ENCODE measurements around the gene GPSM1.
"Not testable (repeated sequence)": the region's sequence is repeated elsewhere in the genome, so short reads cannot be mapped to it uniquely, and the experiment has no call there.

GPSM1 gene

DNA sequence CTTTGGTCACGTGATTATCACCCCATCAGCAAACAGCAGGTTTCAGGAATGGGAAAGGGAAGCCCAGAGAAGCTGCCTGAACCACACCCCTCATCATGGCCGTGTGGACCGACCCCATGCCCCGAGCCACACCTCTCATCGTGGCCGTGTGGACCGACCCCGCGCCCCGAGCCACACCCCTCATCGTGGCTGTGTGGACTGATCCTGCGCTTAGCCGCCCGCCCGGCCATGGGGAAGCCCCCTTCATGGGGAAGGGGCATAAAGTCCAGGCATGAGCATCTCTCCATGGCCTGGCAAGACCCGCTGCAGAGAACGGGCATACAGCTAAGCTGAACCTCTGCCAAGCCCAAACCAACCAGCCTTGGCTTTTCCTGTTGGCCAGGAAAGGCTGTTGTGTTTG is 66.2 kb downstream of the GPSM1 start:
- intact Hi-C loops (cut with DNase I), result no loop called here
- DNase-seq, result no peak

DNA sequence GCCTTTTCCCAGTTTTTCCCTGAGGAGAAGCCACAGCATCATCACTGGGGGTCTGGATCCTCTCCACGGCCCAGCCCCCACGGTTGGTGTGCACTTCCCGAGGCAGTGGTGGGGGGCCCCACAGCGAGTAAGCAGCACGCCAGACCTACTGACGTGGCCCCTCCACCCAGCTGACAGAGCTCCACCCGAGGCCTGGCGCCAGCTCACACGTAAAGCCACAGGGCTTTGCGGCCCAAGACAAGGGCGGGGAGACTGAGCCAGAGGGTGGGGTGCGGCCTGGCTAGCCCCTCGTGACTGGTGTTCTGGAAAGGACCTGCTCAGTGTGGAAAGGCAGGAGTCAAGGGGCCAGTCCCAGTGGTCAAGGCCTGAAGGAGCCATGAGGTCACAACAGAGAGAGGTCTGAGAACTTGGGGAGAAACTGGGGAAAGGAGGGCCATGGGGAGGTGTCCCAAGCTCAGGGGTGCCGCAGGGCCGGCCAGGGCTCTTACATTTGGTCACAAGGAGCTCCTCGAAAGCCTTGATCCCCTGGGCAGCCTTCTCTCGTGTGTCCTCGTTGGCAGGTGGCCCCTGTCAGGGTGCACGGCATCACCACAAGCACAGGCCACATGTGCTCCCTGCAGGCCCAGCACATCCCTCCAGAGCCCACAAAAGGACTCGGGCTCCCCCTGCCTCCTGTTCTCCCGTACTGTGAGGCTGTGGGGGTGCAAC is 67.1 kb downstream of the GPSM1 start:
- DNase-seq, result no peak
- intact Hi-C loops (cut with DNase I), result no loop called here

DNA sequence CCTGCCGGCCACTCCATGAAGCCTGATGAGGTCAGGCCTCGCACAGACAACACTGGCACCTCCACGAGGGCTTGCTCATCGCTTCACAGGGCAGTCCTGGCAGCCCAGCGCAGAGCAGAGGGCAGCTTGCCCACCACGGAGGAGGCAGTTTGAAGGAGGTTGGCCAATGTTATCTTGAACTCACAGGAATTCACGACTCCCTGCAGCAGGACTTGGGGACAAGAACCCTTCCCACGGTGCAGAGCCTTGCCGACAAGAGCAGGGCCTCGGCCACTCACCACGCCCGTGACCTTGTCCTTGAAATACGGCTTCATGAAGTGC is 67.6 kb downstream of the GPSM1 start:
- no peak for DNase-seq
- intact Hi-C loops (cut with DNase I), result no loop called here

DNA sequence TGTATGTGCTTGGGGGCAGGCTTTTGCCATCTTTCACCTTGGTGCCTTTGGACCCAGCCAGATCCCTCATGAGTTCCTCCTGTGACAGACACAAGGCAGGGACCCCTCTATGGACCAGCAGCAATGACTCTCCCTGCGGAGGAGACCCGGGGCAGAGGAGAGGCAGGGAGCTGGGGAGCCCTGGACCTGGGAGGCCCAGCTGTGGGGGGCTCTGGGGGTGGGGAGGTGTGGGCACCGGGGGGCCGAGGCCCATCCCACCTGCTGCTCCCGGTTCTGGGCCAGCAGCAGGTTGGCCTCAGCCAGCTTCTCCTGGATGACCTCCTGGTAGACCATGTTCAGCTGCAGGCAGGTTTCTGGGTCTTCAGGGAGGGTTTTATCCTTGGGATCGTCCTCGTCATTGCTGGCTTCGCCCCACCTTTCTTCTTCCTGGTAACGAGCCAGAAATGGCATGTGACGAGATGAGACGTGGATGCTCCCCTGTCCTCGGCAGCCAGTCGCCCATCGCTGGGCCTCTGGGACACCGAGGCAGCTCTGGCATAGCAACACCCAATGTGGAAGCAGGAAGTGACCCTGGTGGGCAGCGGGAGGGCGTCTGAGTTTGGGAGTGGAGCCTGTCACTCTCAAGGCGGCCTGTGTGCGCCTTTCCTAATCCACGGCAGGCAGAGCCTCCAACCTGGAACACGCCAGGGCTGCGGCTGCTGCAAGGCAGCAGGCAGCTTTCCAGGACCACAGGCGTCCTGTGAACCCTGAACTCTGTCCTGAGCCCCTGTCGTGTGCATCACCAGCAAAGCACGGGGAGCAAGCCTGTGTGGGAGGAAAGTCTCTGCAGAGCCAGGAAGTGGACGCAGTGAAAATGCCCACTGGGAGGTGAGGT is 68.2 kb downstream of the GPSM1 start:
- intact Hi-C loops (cut with DNase I), result no loop called here
- DNase-seq, result no peak

DNA sequence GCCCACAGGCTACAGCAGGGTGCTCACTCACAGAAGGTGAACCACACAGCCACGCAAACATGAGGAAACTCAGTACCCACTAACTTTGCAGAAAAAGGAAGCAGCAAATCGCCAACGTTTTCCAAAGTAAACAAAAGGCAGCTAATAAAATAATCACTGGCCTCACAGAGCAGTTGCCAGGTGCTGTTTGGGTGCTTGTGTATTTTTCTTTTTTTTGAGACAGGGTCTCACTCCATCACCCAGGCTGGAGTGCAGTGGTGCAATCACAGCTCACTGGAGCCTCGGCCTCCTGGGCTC is 68.8 kb downstream of the GPSM1 start:
- intact Hi-C loops (cut with DNase I), result no loop called here
- no peak for DNase-seq

DNA sequence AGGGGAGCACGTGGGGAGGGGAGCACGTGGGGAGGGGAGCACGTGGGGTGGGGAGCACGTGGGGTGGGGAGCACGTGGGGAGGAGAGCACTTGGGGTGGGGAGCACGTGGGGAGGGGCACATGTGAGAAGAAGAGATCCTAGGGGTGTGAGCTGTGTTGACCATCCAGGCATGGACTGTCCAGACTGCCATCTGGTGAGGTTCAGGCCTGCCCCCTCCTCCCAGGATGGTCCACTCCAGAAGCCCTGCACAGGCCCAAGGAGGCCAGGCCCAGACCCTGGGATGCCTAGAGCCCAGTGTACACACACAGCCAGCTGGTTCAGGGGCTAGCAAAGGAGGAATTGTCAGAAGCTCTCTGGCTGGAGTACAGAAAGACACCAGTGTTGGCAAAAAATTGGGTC is 70.3 kb downstream of the GPSM1 start:
- intact Hi-C loops (cut with DNase I), result no loop called here
- no peak for DNase-seq

DNA sequence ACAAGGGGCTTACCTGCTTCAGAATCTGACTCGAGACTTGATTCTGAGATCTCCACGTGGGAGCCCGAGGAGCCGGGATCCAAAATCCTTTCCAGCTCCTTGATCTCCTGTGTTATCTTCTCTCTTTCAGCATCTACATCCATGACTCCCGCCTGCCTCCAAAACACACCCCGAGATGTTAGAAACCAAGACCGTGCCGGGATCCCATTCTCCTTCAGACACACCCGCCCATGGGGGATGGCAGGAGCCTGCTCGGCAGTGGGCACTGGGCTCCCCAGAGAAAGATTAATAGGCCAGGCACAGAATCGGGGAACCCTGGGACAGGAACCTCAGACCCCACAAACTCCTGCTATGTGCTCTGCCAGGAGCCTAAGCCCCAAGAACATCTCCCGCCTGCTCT is 70.9 kb downstream of the GPSM1 start:
- intact Hi-C loops (cut with DNase I), result no loop called here

DNA sequence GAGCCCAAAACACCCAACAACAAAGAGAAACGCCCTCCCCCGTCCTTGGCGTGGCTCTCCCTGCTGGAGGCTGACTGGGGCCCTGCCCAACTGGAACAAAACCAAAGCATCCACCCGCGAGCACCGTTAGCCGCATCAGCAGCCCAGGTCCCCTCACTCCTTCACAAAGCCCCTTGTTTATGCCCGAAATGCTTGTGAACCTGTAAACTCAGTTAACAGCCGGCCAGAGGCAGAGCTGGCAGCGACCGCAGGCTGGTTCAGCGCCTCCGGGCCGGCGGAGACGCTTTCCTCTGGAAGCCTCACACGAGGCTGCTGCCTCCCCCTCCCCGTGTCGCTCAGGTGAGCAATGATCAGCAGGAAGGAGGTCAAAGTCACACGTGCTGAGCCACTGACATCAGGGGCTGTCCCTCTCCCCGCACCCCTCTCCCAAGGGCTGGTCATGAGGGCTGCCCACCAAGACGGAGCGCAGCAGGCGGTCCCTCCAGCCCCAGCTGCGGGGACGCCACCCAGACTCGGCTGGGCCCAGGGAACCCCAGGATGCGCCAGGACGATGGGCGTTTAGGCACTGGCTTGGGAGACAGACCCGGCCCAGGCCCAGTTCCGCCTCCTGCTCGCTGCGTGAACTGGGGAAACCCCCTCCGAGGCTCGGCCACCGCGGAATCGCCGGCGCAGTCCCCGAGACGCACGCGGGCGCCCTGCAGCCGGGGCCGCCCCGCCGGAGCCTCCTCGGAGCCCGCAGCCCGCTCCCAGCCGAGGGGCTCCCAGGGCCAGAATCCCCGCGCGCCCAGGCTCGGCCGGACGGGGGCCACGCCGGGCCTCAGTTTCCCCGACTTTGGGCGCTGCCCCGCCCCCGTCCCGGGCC is 72.1 kb downstream of the GPSM1 start:
- DNase-seq, result peak in 4 of 42 donors; percentile 16 to 23 (median 22)
- intact Hi-C loops (cut with DNase I), result loop anchor here (5.0 kb wide), 2 partner anchors 37 to 43 kb away; partner anchors contain the start of gene DNLZ

More for the DNA sequence above, 70.9 kb downstream of the GPSM1 start:
- DNase-seq, result no peak

DNA sequence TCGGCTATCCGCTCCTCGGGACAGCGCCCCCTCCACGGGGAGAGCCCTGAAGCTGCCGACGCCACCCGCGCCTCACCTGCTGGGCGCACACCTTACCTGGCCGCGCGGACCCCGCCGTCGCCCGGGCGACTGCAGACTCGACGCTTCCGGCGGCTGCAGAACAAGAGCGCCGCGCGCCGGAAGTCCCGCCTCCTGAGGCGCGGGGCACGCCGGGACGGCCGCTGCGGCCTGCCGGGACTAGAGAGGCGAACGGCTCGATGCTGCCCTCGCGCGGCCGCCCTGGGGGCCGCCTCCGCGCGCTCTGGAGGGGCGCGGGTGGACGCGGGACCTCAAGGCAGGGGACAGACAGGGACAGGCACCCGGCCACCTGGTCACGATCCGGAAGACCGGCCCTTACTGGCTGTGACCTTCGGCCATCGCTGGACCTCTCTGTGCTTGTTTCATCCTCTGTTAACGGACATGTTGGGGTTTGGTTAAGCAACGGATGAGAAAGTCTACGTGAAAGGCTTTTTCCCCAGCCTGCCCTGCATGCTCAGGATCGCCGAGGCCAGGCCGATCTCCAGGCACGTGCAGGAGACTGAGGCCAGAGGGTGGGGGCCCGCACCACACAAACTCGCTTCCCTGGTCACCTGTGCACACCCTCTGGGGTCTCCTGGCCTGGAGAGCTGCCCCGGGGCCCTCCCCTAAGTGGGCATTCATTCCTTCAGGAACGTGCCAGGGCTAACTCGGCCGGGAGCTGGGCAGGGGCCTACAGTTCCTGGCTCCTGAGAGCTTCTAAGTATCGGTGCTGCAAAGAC is 72.9 kb downstream of the GPSM1 start, which contains the start of gene SNAPC4:
Gene SNAPC4 (minus strand): TSS at position 133 of the 797 bp plus-strand sequence. CDS start 1,742 bp downstream, outside the sequence.
- intact Hi-C loops (cut with DNase I), result loop anchor here (5.0 kb wide), 2 partner anchors 38 to 42 kb away; partner anchors contain the start of gene DNLZ
- peak; percentile 50 to 93 (median 85) for DNase-seq

DNA sequence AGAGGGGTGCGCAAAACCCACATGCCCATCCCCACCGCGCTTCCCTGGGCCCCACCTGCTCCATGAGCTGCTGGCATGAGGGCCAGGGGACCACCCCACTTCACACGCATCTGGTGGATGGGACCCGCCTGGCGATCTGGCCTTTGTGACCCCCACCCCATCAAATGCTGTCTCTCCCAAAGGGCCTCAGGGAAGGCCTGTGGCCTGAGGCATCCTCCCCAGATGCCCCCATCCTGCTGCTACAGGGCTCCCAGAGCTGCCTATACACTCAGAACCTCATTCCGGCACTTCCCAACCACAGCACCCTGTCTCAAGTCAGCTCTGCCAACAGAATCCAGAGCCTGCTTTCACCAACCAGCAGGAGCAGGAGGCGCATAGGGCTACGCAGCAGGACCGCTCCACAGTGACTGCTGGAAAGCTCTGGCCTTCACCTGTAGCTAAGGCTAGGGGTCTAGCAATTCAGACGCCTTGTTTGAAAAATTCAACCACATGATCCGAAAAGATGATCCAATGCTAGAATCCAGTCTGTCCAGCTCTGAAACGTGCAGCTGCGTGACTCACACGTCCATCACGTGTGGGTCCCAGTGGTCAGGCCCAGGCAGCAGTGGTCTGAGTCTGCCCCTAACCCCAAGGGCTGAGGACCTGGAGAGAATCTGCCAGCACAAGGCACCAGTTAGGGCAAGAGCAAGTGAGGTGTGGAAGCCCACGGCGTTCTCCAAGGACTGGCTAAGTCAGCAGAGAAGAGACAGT is 74.0 kb downstream of the GPSM1 start:
- intact Hi-C loops (cut with DNase I), result loop anchor here (5.0 kb wide), 2 partner anchors 39 to 41 kb away; partner anchors contain the start of gene DNLZ
- no peak for DNase-seq

DNA sequence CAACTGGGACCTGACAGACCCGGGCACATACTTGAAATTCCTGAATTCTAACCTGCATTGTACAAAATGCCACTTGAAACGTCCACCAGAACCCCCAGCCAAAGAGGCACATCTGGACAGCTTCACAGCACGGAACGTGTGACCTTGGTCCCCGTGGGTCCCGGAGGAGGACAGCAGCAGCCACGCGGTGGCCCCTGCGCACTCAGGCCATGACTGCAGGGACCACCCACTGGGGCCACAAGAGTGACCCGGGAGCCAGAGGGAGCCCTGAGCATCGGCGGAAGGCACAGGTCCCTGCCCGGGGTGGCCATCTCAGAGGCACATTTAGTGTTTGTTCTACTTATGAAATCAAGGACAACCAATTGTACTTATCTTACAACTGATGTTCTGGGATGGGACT is 74.7 kb downstream of the GPSM1 start:
- no peak for DNase-seq
- intact Hi-C loops (cut with DNase I), result loop anchor here (5.0 kb wide), 2 partner anchors 40 kb away; partner anchors contain the start of gene DNLZ

DNA sequence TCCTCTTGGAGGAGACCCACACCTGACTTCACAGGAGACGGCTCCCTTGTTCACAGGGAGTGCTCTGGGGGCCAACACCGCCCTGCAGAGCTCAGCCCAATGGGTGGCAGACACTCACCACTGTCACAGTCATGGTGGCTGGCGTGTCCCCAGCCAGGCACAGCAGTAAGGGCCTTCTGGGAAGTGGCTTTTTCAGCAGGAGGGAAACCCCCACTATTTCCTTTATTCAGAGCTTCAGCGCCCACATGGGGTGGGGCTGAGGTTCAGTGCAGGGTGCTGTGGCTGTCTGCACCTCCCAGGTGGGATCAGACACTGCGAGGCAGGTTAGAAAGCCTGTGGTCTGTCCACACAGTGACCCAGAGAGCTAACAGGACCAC is 76.2 kb downstream of the GPSM1 start:
- no peak for DNase-seq
- intact Hi-C loops (cut with DNase I), result loop anchor here (5.0 kb wide), 2 partner anchors 39 to 41 kb away; partner anchors contain the start of gene DNLZ

DNA sequence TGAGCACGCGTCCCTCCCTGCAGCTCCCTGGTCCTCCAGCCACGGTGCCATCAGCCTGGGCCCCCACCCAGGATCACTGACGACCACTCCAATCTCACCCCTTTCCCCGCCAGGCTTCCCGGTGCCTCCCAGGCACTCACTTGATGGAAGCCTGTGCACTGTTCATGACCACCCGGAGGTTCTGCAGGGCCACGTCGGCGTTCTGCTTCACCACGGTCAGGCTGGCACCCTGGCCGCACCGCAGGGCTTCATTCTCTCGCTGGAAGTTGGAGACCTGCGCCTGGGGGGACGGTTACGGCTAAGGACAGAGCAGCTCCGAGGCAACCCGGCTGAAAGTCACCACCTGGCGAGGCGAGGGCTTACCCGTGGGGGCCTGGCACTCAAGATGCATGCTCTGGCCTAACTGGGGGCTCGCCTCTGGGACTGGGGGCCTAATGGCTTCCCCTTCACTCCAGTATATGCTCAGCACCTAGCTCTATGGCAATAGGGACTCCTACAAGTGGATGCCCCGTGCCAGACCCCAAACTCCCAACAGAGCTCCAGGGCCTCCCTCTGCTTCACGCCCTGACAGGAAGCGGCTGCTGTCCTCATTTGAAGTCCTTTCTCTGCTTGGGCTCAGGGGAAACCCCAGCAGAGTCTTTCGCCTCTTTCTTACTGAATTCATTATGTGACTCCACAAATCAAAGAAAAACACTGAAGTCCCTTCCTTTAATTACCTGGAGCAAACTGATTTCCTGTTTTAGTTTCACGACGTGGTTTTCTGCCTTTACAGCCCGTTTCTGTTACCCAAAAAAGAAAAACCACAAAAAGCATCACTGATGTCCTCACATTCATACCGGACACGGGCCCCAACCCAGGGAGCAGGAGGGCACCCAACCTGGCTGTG is 76.8 kb downstream of the GPSM1 start:
- intact Hi-C loops (cut with DNase I), result loop anchor here (5.0 kb wide), 2 partner anchors 38 to 42 kb away; partner anchors contain the start of gene DNLZ

DNA sequence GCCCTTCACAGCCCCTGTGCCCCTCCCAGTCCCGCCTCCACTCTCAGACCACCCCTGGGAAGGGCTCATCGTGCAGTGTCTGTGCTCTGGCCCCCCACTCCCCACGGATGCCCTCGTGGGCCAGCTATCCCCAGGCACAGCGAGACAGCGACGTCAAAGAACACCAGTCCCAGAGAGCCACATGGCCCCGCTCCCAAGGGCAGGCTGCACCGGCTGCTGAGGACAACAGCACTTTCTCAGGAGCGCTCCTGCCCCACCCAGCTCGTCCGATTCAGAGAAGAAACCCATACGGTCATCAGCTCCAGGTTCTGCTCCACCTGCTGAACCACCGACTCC is 77.4 kb downstream of the GPSM1 start:
- intact Hi-C loops (cut with DNase I), result loop anchor here (5.0 kb wide), 2 partner anchors 38 to 42 kb away; partner anchors contain the start of gene DNLZ

More for the DNA sequence above, 76.8 kb downstream of the GPSM1 start:
- no peak for DNase-seq

DNA sequence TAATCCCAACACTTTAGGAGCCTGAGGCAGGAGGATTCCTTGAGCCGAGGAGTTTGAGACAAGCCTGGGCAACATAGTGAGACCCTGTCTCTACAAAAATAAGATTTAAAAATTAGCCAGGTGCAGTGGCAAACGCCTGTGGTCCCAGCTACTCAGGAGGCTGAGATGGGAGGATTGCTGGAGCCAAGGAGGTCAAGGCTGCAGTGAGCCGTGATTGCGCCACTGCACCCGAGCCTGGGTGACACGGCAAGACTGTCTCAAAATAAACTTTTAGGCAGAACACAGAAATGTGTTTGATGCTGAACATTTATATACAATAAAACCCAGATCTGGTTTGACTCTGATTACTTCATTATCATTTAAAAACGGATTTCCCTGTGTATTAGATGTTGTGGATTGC is 78.1 kb downstream of the GPSM1 start:
- intact Hi-C loops (cut with DNase I), result no loop called here
- no peak for DNase-seq

More for the DNA sequence above, 77.4 kb downstream of the GPSM1 start:
- no peak for DNase-seq

DNA sequence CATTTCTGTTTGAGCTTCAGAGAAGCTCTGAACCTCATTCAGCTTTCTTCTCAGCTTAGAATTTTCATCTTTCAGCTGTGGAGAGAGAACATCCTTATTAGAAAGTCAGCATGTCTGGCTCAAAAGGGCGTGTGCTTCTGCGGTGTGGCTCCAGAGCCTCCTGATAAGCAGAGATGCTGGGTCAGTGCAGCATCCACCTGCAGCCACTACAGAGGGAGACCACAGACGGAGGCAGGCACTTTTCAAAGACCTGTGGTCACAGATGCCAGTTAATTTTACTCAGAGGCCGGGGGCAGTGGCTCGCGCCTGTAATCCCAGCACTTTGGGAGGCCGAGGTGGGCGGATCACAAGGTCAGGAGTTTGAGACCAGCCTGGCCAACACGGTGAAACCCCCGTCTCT is 78.6 kb downstream of the GPSM1 start:
- intact Hi-C loops (cut with DNase I); DNase-seq: not testable (repeated sequence)

DNA sequence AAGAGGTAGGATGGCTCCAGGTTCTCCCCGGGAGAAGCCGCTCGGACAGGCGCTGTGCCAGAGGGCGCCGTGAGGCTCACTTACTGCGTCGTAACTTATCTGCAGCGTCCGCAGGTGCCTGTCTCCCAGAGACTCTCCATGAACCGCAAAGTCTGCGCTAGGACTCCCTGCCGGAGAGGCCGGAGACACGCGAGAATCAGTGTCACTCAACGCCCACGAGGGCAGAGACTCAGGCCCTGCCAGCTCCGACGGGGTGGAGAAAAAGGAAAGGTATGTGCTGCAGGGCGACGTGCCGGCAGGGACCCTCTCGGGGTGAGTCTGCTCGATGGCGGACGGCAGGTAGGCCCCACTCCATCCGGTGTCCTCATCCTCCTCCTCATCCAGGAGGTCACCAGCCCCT is 79.7 kb downstream of the GPSM1 start:
- not testable (repeated sequence) for DNase-seq

More for the DNA sequence above, 79.7 kb downstream of the GPSM1 start:
- intact Hi-C loops (cut with DNase I), result not testable (repeated sequence)
